Activated T-cell treated with anti-CD3 and anti-CD28 coated beads, Interleukin-2, amount 50 U/mL, for 4 hours (primary cell): ENCODE results near the gene YAP1. TPM values are rescaled to one million over a fixed set of nuclear protein-coding genes. Genes with fewer than 3 reads are reported as not detected.
"Not testable (repeated sequence)": the region's sequence is repeated elsewhere in the genome, so short reads cannot be mapped to it uniquely, and the experiment has no call there.

Experiments used
- ATAC-seq, 2 donors: fragments of 200-7000 bp; cut with Tn5 transposase; one replicate each; pipeline ENCODE4 v1.10.0; 2021
- DNase-seq: peaks from one replicate; pipeline ENCODE4 v3.0.0-alpha.2; 2020
- H3K27me3 Mint-ChIP-seq: one replicate; pipeline ENCODE4 v1.8.0; 2021; ENCODE audit warnings: low read depth, mixed read lengths
- H3K36me3 Mint-ChIP-seq: one replicate; pipeline ENCODE4 v1.8.0; 2022; ENCODE audit warnings: mixed read lengths; ENCODE audit not compliant: insufficient read depth
- H3K4me1 Mint-ChIP-seq: one replicate; pipeline ENCODE4 v1.8.0; 2021; ENCODE audit warnings: low read depth, mixed read lengths
- H3K4me3 Mint-ChIP-seq: one replicate; pipeline ENCODE4 v1.8.0; 2021; ENCODE audit warnings: mild to moderate bottlenecking, moderate library complexity, mixed read lengths
- H3K9me3 Mint-ChIP-seq: one replicate; pipeline ENCODE4 v1.8.0; 2021; ENCODE audit warnings: mixed read lengths
- total RNA-seq, 3 donors: library from RNA; stranded (reverse); gene quantifications; one replicate each; pipeline ENCODE4 v1.2.1, GENCODE V29; 2021

Gene YAP1
- total RNA-seq, 3 donors from 2014 or later, result 0.15 to 0.45 (median 0.35) TPM

GRCh38 chr11:102192349-102193066 is 82.3 kb downstream of the YAP1 start:
- H3K36me3 Mint-ChIP-seq, result no peaks in the 10 kb centered on the region
- H3K4me3 Mint-ChIP-seq, result no peak overlapping the region
- no peaks in the 10 kb centered on the region for H3K9me3 Mint-ChIP-seq
- H3K4me1 Mint-ChIP-seq, result no peaks in the 10 kb centered on the region
- DNase-seq (no peak), ATAC-seq (no peak)
- H3K27me3 Mint-ChIP-seq, result peaks cover 20% of the 10 kb centered on the region

DNA sequence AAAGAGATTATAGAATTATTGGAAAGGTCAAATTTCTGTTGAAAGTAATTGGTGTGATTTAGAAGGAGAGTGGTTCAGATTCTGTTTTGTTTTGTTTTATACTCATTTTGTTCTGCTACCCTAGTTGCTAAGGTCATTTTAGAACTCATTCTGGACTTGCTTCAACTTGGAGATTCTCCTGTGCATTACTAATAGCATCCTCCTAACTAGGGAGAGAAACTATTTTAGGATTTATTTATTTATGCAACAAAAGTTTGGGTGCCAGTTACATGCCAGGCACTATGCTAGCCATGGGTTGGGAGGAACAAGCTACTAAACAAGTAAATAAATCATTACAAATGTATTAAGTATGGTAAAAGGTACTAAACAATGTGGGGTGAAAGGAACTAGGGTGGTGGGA is 84.0 kb downstream of the YAP1 start:
- no peak for DNase-seq
- Mint-ChIP-seq H3K4me3 (no peak overlapping the region), H3K36me3 (no peaks in the 10 kb centered on the region), H3K4me1 (no peaks in the 10 kb centered on the region), H3K27me3 (peaks cover 30% of the 10 kb centered on the region), H3K9me3 (no peaks in the 10 kb centered on the region)
- no peak for ATAC-seq

DNA sequence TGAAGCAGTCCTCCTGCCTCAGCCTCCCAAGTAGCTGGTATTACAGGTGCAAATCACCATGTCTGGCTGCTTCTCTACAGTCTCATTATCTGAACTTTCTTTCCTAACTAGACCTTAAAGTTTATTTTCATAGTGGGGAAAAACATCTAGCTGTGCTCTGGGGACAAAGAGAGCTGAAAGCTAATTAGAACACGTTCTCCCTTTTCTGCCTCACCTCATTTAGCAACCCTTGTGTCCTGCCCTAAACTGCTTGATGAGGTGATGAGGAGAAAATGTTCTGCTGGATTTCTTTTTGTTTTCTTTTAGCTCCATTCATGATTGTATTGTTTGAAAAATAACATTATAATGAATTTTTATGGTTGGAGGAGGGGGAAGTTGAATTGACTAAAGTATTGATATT is 84.7 kb downstream of the YAP1 start:
- H3K4me1 Mint-ChIP-seq, result no peaks in the 10 kb centered on the region
- H3K4me3 Mint-ChIP-seq, result no peak overlapping the region
- DNase-seq, result no peak
- H3K36me3 Mint-ChIP-seq, result no peaks in the 10 kb centered on the region
- ATAC-seq, result no peak
- no peaks in the 10 kb centered on the region for H3K9me3 Mint-ChIP-seq
- peaks cover 29% of the 10 kb centered on the region for H3K27me3 Mint-ChIP-seq

GRCh38 chr11:102196351-102196750 is 86.1 kb downstream of the YAP1 start:
- Mint-ChIP-seq H3K4me3 (no peak overlapping the region), H3K9me3 (no peaks in the 10 kb centered on the region), H3K27me3 (peaks cover 24% of the 10 kb centered on the region), H3K4me1 (no peaks in the 10 kb centered on the region), H3K36me3 (no peaks in the 10 kb centered on the region)
- DNase-seq (no peak), ATAC-seq (no peak)

GRCh38 chr11:102196816-102197215 is 86.6 kb downstream of the YAP1 start:
- H3K36me3 Mint-ChIP-seq, result no peaks in the 10 kb centered on the region
- DNase-seq (no peak), ATAC-seq (no peak)
- H3K9me3 Mint-ChIP-seq, result no peaks in the 10 kb centered on the region
- peaks cover 23% of the 10 kb centered on the region for H3K27me3 Mint-ChIP-seq
- H3K4me3 Mint-ChIP-seq, result no peak overlapping the region
- no peaks in the 10 kb centered on the region for H3K4me1 Mint-ChIP-seq

DNA sequence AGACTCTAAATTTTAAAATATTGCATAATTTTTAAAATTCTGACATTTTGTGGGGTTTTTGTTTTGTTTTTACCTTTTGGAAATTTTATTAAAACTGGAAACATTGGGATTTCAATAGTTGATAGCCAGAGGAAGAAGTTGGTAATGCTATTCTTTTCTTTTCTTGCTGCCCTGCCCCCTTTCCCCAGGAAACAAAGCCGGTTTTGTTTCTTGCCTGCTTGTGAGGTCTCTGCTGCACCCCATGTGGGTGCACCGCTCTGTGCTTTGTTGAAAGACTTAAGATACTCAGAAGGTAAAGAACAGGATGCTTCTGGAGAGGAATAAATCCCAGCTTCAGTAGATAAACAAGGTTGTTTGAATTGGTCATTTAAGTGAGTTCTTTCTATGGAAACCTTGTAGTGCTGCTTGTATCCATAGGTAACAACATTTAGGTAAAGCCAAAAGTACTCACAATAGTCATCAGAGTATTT is 87.5 kb downstream of the YAP1 start:
- no peaks in the 10 kb centered on the region for H3K36me3 Mint-ChIP-seq
- no peaks in the 10 kb centered on the region for H3K9me3 Mint-ChIP-seq
- H3K27me3 Mint-ChIP-seq, result peaks cover 23% of the 10 kb centered on the region

GRCh38 chr11:102199673-102200072 is 89.4 kb downstream of the YAP1 start:
- no peak for DNase-seq
- no peak for ATAC-seq
- Mint-ChIP-seq H3K4me1 (no peaks in the 10 kb centered on the region), H3K9me3 (no peaks in the 10 kb centered on the region), H3K36me3 (no peaks in the 10 kb centered on the region), H3K27me3 (peaks cover 29% of the 10 kb centered on the region), H3K4me3 (no peak overlapping the region)

More for the DNA sequence above, 87.5 kb downstream of the YAP1 start:
- DNase-seq, result no peak
- no peaks in the 10 kb centered on the region for H3K4me1 Mint-ChIP-seq
- H3K4me3 Mint-ChIP-seq, result no peak overlapping the region
- no peak for ATAC-seq

- not testable (repeated sequence) for ATAC-seq, H3K4me1 Mint-ChIP-seq, H3K36me3 Mint-ChIP-seq, H3K9me3 Mint-ChIP-seq, DNase-seq, H3K4me3 Mint-ChIP-seq
- H3K27me3 Mint-ChIP-seq, result peaks cover 29% of the 10 kb centered on the region
Measured at GRCh38 chr11:102200325-102200724, 90.1 kb downstream of the YAP1 start.

GRCh38 chr11:102201776-102202175 is 91.5 kb downstream of the YAP1 start:
- H3K36me3 Mint-ChIP-seq, result no peaks in the 10 kb centered on the region
- H3K4me3 Mint-ChIP-seq, result no peak overlapping the region
- DNase-seq, result no peak
- no peak for ATAC-seq
- H3K9me3 Mint-ChIP-seq, result no peaks in the 10 kb centered on the region
- H3K27me3 Mint-ChIP-seq, result peaks cover 28% of the 10 kb centered on the region
- H3K4me1 Mint-ChIP-seq, result no peaks in the 10 kb centered on the region

- H3K4me3 Mint-ChIP-seq, result no peak overlapping the region
- no peak for DNase-seq
- H3K27me3 Mint-ChIP-seq, result peaks cover 21% of the 10 kb centered on the region
- ATAC-seq, result no peak
- no peaks in the 10 kb centered on the region for H3K4me1 Mint-ChIP-seq
- no peaks in the 10 kb centered on the region for H3K9me3 Mint-ChIP-seq
- no peaks in the 10 kb centered on the region for H3K36me3 Mint-ChIP-seq
Measured at GRCh38 chr11:102202972-102203371, 92.7 kb downstream of the YAP1 start.

DNA sequence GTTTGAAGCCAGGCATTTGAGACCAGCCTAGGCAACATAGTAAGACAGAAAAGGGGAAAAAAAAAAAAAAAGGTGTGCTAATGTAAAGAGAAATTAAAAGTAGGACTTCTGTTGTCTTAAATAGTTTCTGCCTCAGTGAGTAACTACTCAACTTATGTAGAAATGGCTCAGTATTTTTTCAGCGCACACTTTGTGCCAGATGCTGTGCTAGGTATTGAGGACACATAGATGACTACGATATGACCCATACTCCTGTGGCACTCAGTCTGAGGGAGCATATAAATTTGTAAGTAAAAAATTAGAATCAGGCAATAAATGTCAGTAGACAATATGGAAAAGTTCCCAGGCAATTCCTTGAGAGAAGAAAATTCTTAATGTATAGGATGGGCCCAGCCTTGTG is 93.9 kb downstream of the YAP1 start:
- Mint-ChIP-seq H3K9me3 (no peaks in the 10 kb centered on the region), H3K4me1 (no peaks in the 10 kb centered on the region), H3K4me3 (no peak overlapping the region), H3K27me3 (peaks cover 14% of the 10 kb centered on the region), H3K36me3 (no peaks in the 10 kb centered on the region)
- ATAC-seq (no peak), DNase-seq (no peak)

GRCh38 chr11:102205805-102206204 is 95.6 kb downstream of the YAP1 start:
- no peak overlapping the region for H3K4me3 Mint-ChIP-seq
- no peaks in the 10 kb centered on the region for H3K36me3 Mint-ChIP-seq
- H3K9me3 Mint-ChIP-seq, result no peaks in the 10 kb centered on the region
- peaks cover 15% of the 10 kb centered on the region for H3K27me3 Mint-ChIP-seq
- DNase-seq (no peak), ATAC-seq (no peak)
- no peaks in the 10 kb centered on the region for H3K4me1 Mint-ChIP-seq

- Mint-ChIP-seq H3K4me1 (no peaks in the 10 kb centered on the region), H3K4me3 (no peak overlapping the region)
- DNase-seq, result no peak
Measured at GRCh38 chr11:102208835-102209234, 98.6 kb downstream of the YAP1 start.

GRCh38 chr11:102214623-102215022 is 104.4 kb downstream of the YAP1 start:
- Mint-ChIP-seq H3K4me3 (no peak overlapping the region), H3K9me3 (no peaks in the 10 kb centered on the region), H3K36me3 (no peaks in the 10 kb centered on the region), H3K27me3 (peaks cover 13% of the 10 kb centered on the region), H3K4me1 (no peaks in the 10 kb centered on the region)
- ATAC-seq (no peak), DNase-seq (no peak)

More at GRCh38 chr11:102208835-102209234, 98.6 kb downstream of the YAP1 start:
- Mint-ChIP-seq H3K9me3 (no peaks in the 10 kb centered on the region), H3K36me3 (no peaks in the 10 kb centered on the region), H3K27me3 (peaks cover 6% of the 10 kb centered on the region)
- no peak for ATAC-seq

GRCh38 chr11:102216433-102217075 is 106.3 kb downstream of the YAP1 start:
- ATAC-seq (no peak), DNase-seq (no peak)
- Mint-ChIP-seq H3K9me3 (no peaks in the 10 kb centered on the region), H3K27me3 (peaks cover 17% of the 10 kb centered on the region), H3K36me3 (no peaks in the 10 kb centered on the region), H3K4me3 (no peak overlapping the region), H3K4me1 (no peaks in the 10 kb centered on the region)
